GM12872 (cell line): ENCODE data around the gene SLC2A4RG.

Experiments used
- CTCF ChIP-seq: IDR thresholded peaks from 3 replicates; pipeline ENCODE4 v1.5.1; 2011; ENCODE audit warnings: low read depth, mild to moderate bottlenecking, low read length, moderate library complexity; ENCODE audit not compliant: insufficient read depth

SLC2A4RG gene

GRCh38 chr20:63752411-63753101 is 13.0 kb downstream of the SLC2A4RG start:
- TF ChIP-seq CTCF, result no peak

- TF ChIP-seq CTCF, result no peak
These were observed 13.8 kb downstream of the SLC2A4RG start for GRCh38 chr20:63753381-63753780.

DNA sequence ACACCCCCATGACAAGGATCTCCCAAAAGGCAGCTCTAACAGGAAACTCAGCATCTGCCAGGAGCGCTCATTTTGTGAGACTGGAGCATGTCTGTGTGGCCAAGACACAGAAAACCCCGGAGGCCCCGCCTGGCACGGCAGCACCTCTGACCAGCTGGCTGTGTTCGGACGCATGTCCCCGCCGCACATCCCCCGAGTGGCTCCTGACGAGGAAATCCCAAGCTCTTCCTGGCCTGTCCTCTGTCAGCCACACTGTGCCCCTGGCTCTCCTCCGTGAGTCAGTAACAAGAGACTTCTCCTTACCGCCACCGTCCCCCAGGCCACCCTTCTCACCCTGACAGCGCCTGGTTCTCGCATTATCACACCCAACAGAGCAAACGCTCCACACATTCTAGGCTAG is 14.4 kb downstream of the SLC2A4RG start:
- no peak for TF ChIP-seq CTCF

- TF ChIP-seq CTCF, result no peak
These were observed 16.5 kb downstream of the SLC2A4RG start for GRCh38 chr20:63755933-63756647.

GRCh38 chr20:63756648-63756991 is 17.0 kb downstream of the SLC2A4RG start:
- TF ChIP-seq CTCF, result no peak

DNA sequence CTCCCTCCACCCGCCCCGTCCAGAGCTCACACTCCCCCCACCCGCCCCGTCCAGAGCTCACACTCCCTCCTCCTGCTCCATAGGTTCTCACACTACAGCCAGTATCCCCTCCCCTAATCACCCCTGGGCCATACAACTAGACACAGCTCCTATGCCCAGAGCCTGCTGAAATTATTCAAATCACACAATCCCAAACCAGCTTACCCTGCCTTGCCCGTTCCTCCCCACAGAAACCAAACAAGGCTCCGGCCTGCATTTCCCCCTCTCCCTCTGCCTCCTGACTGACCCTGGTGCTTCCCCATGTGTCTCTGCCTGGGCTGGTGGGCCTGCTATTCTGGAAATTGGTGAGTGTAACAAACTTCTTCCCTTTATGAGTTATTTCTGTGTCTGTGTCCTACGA is 18.6 kb downstream of the SLC2A4RG start:
- TF ChIP-seq CTCF, result no peak

GRCh38 chr20:63759377-63759901 is 19.9 kb downstream of the SLC2A4RG start:
- no peak for TF ChIP-seq CTCF
